Liver (tissue), 2 donors: Measurements from ENCODE around the gene ZNF831.

Source experiments
- CTCF ChIP-seq: fragments of 150-350 bp; IDR thresholded peaks from 2 replicates; pipeline ENCODE4 v1.5.1; 2017; ENCODE audit warnings: improper control_type of control experiment, low read depth, low read length; ENCODE audit not compliant: missing input control
- YY1 ChIP-seq: IDR thresholded peaks from 2 replicates; pipeline ENCODE4 v1.6.1; 2016; ENCODE audit warnings: antibody characterized with exemption, mild to moderate bottlenecking
- ZBTB33 ChIP-seq: IDR thresholded peaks from 2 replicates; pipeline ENCODE4 v1.6.1; 2016; ENCODE audit warnings: antibody characterized with exemption
- donor health status: healthy.

DNA sequence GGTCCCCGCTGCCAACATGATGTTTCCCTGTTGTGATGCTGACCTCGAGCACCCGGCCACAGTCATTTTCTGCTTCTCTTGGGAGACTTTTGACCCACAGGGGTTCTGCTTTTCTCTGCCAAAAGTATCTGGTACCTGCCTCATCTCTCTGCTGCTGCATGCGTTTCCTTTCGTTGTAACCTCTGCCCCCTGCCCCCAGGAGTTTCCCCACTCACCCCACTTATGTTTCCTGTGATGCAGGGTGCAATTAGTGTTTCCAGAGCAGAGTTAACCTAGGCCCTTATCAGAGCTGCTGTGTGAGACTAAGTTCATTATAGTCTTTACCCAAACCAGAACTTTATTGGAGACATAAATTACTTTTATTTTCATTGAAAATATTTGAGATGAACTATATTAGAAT is 71.6 kb downstream of the ZNF831 start:
- TF ChIP-seq YY1 (no peak), CTCF (no peak), ZBTB33 (no peak)
